Measurements from ENCODE around the gene TLCD2.
"Not testable (repeated sequence)": the region's sequence is repeated elsewhere in the genome, so short reads cannot be mapped to it uniquely, and the experiment has no call there.

Gene TLCD2

DNA sequence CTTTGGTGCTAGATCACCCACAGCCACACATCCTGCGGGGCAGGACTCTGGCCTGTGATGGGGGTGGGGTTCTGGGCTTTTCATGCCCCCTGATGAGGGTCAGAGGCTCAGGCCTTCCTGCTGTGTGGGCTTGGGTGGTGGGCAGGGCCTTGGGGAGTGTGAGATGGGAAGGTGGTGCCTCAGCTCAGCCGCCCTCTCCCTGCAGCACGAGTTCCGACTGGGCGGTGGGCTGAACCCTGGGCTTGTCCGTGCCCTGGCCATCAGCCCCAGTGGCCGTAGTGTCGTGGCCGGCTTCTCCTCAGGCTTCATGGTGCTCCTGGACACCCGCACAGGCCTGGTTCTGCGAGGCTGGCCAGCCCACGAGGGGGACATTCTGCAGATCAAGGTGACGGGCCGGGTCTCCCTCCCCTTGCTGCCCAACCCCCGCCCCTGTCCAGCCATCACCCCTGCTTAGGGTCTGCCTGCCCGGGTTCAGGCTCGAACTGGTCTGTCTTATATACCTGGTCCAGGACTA, 25.7 kb upstream of the TLCD2 start:
- DNase-seq: no peak

GRCh38 chr17:1735418-1735817, 25.2 kb upstream of the TLCD2 start:
- no peak for DNase-seq

DNA sequence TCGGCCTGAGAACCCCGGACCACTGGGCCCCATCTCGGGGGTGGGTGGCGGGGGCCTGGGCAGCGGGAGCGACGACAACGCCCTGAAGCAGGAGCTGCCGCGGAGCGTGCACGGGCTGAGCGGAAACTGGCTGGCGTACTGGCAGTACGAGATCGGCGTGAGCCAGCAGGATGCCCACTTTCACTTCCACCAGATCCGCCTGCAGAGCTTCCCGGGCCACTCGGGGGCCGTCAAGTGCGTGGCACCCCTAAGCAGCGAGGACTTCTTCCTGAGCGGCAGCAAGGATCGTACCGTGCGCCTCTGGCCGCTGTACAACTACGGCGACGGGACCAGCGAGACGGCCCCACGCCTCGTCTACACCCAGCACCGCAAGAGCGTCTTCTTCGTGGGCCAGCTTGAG, 23.6 kb upstream of the TLCD2 start:
- DNase-seq: no peak

- DNase-seq: no peak
These were observed 22.7 kb upstream of the TLCD2 start for GRCh38 chr17:1732833-1733321.

DNA sequence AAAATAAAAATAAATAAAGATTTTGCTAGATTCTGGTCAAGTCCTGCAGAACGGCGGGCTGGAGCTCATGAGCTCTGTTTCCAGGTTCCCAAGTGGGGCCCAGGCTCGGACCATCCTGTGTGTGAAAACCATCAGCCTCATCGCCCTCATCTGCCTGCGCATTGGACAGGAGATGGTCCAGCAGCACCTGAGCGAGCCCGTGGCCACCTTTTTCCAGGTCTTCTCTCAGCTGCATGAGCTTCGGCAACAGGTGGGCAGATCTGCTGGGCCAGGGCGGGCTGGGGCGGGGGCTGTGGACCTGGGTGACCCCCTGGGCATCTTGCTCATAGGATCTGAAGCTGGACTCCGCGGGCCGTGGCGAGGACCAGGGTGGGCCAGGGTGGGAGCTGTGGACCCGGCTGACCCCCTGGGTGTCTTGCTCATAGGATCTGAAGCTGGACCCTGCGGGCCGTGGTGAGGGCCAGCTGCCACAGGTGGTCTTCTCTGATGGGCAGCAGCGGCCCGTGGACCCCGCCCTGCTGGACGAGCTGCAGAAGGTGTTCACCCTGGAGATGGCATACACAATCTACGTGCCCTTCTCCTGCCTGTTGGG, 22.2 kb upstream of the TLCD2 start:
- DNase-seq: no peak

- no peak for DNase-seq
These were observed 21.0 kb upstream of the TLCD2 start for GRCh38 chr17:1731194-1731506.

- DNase-seq: no peak
These were observed 20.4 kb upstream of the TLCD2 start for GRCh38 chr17:1730326-1731193.

GRCh38 chr17:1729966-1730325, 19.8 kb upstream of the TLCD2 start:
- no peak for DNase-seq

GRCh38 chr17:1727876-1728630, 17.9 kb upstream of the TLCD2 start:
- no peak for DNase-seq

- DNase-seq: no peak
These were observed 17.1 kb upstream of the TLCD2 start for GRCh38 chr17:1727258-1727789.

- DNase-seq: no peak
These were observed 16.6 kb upstream of the TLCD2 start for GRCh38 chr17:1726626-1727257.

DNA sequence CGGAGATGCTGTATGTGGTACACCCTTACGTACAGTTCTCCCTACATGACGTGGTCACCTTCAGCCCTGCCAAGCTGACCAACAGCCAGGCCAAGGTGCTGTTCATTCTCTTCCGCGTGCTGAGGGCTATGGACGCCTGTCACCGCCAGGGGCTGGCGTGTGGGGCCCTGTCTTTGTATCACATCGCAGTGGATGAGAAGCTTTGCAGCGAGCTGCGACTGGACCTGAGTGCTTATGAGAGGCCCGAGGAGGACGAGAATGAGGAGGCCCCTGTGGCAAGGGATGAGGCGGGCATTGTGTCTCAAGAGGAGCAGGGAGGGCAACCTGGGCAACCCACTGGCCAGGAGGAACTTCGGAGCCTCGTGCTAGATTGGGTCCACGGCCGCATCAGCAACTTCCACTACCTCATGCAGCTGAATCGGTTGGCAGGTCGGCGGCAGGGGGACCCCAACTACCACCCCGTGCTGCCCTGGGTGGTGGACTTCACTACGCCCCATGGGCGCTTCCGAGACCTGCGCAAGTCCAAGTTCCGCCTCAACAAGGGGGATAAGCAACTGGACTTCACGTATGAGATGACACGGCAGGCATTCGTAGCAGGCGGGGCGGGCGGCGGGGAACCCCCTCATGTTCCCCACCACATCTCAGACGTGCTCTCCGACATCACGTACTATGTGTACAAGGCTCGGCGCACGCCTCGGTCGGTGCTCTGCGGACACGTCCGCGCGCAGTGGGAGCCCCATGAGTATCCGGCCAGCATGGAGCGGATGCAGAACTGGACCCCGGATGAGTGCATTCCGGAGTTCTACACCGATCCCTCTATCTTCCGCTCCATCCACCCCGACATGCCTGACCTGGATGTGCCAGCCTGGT, 15.7 kb upstream of the TLCD2 start:
- no peak for DNase-seq

DNA sequence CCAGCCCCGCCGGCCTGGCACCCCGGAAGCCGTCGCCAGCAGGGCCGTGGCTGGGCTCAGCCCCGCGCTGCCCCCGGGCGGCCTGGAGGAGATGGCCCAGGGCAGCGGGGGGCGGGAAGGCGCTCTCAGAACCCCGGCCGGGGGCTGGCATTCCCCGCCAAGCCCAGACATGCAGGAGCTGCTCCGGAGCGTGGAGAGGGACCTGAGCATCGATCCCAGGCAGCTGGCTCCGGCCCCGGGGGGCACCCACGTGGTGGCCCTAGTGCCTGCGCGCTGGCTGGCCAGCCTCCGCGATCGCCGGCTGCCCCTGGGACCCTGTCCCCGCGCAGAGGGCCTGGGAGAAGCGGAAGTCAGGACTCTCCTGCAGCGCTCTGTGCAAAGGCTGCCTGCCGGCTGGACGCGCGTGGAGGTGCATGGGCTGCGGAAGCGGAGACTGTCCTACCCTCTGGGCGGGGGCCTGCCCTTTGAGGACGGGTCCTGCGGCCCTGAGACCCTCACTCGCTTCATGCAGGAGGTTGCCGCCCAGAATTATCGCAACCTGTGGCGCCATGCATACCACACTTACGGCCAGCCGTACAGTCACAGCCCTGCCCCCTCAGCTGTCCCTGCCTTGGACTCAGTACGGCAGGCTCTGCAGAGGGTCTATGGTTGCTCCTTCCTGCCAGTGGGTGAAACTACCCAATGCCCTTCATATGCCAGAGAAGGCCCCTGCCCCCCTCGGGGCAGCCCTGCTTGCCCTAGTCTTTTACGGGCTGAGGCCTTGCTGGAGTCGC, 14.9 kb upstream of the TLCD2 start:
- no peak for DNase-seq

DNA sequence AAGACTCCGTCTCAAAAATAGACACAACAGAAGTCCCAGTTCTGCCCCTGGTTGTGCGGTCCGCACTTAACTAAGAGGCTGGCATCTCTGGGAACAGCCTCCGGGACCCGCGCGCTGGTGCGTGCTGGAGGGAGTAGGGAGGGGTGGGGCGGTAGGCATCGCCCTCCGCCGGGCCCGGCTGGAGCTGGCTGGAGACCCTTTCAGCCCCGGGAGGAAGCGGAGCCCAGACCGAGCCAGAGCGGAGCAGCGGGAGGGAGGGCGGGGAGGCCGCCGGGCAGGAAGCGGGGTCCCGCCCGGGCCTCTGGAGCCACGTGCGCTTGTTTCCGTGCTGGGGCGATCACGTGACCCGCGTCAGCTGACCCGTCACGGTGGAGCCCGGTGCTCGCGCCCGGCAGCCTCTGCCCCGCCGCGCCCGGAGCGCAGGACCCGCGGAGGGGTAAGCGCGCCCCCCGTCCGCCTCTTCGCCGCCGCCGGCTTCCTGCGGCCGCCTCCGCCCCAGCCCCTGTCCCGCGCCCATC, 14.2 kb upstream of the TLCD2 start, which contains the start of gene WDR81:
Gene WDR81 (plus strand): TSS at position 354 of the 518 bp plus-strand sequence. CDS start 256 bp downstream, outside the sequence.
- DNase-seq: peak; percentile 85

DNA sequence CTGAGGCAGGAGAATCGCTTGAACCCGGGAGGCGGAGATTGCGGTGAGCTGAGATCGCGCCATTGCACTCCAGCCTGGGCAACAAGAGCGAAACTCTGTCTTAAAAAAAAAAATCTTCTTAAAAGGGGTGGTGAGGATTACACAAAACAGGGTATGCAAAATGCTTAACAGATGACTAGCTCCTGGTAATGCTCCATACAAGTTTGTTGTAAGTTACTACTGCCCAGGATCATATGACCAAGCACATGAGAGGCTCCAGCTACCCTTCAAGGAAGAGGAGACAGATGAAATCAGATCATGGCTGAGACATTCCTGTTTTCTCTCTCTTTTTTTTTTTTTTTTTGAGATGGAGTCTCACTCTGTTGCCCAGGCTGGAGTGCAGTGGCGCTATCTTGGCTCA, 11.8 kb upstream of the TLCD2 start:
- not testable (repeated sequence) for DNase-seq

DNA sequence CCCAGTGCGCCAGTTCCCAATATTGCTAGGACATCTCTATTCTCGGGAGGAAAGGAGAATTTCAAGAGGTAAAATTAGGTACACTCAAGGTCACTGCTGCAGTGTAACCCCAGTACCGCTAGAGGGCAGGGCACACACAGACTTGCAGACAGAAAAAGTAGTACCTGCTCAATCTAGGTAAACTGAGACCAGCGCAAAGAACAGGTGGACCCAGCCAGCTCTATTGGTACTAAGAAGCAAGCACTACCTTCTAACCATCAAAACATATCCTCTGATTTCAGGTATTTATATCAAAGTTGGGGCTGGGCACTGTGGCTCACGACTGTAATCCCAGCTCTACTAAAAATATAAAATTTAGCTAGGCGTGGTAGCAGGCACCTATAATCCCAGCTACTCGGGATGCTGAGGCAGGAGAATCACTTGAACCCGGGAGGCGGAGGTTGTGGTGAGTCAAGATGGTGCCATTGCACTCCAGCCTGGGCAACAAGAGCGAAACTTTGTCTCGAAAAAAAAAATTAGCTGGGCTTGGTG, 10.7 kb upstream of the TLCD2 start:
- peak; percentile 75 for DNase-seq

DNA sequence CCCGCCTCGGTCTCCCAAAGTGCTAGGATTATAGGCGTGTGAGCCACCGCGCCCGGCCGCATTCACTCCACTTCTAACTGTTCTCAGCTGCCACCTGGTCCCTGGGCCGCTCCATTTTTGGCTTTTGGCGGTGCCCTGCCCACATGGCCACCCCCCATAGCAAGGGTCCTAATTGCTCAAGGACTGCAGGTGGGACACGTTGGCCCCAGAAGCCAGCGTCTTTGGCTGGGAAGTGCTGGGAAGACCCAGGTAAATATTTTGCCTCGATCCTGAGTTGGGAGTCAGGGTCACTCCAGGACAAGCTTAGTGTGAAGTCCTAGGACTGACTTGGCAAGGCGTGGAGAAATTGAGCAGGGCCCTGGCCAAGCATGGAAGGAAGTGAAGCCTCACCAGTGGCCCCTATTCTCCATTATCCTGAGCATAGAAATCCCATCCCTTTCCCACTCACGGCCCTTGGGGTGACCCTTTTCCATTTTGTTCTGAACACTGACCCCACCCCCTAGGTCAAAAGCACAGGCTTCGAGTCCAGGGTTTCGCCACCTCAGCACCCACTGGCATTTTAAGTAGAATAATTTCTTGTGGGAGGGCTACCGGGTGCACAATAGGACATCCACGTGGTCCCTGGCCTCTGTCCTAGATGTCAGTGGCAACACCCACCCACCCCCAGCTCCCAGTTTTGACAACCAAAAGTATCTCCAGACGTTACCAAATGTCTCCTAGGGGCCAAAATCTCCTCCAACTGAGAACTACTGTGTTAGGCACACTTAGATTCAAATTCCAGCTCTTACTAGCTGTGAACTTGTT, 8.4 kb upstream of the TLCD2 start:
- DNase-seq: no peak

GRCh38 chr17:1716912-1717695, 6.9 kb upstream of the TLCD2 start:
- peak; percentile 91 for DNase-seq

All from CD4-positive, alpha-beta T cell treated with Interleukin-21 for 1 hour (primary cell).